ENCODE measurements around the gene C6orf47. TPM values are rescaled to one million over a fixed set of nuclear protein-coding genes. Genes with fewer than 3 reads are reported as not detected.

The C6orf47 gene
- total and polyA plus RNA-seq, 2 of the 13 experiments (the other 11 are each of a cell fraction or from before 2014, with no cell fraction given), result 1.7 to 18.1 TPM

- TF ChIP-seq CREB3 (CRISPR knock-in tag; IDR thresholded peaks at IDR 0.05) (no peak; the same call in 1 of the 2 replicates), SP5 (CRISPR knock-in tag; IDR thresholded peaks at IDR 0.05; ENCODE audit: borderline replicate concordance, low read depth) (0 out of 2 replicates have a peak, but pooled peaks have one; percentile 38), ZNF235 (CRISPR knock-in tag; IDR thresholded peaks at IDR 0.05; ENCODE audit: borderline replicate concordance) (0 out of 2 replicates have a peak, but pooled peaks have one; percentile 59), SKI (IDR thresholded peaks at IDR 0.05; ENCODE audit: partially characterized antibody) (peak; percentile 45), NAIF1 (CRISPR knock-in tag; IDR thresholded peaks at IDR 0.05; ENCODE audit: borderline replicate concordance) (no peak), ZFX (CRISPR knock-in tag; IDR thresholded peaks at IDR 0.05; ENCODE audit: low read depth) (peak; percentile 83), ETS1 (CRISPR knock-in tag; IDR thresholded peaks at IDR 0.05) (no peak; the same call in 1 of the 2 replicates), BCL3 (CRISPR knock-in tag; IDR thresholded peaks at IDR 0.05) (peak; percentile 53; the same call in 1 of the 2 replicates), KLF13 (CRISPR knock-in tag; IDR thresholded peaks at IDR 0.05) (no peak), MXD3 (CRISPR knock-in tag; IDR thresholded peaks at IDR 0.05) (peak; percentile 74), E2F2 (CRISPR knock-in tag; IDR thresholded peaks at IDR 0.05; ENCODE audit: borderline replicate concordance) (no peak), ZNF451 (CRISPR knock-in tag; IDR thresholded peaks at IDR 0.05) (no peak), FOXK2 (IDR thresholded peaks at IDR 0.05) (no peak), CHCHD3 (CRISPR knock-in tag; IDR thresholded peaks at IDR 0.05) (no peak), ZBTB38 (CRISPR knock-in tag; IDR thresholded peaks at IDR 0.05) (0 out of 2 replicates have a peak, but pooled peaks have one; percentile 64), ZSCAN20 (CRISPR knock-in tag; IDR thresholded peaks at IDR 0.05; ENCODE audit: borderline replicate concordance) (peak; percentile 44; the same call in 1 of the 2 replicates), CSRNP2 (CRISPR knock-in tag; conservative IDR thresholded peaks at IDR 0.05; ENCODE audit: low read depth) (no peak), THAP9 (CRISPR knock-in tag; IDR thresholded peaks at IDR 0.05; ENCODE audit: borderline replicate concordance) (peak; percentile 96), ZNF3 (CRISPR knock-in tag; IDR thresholded peaks at IDR 0.05) (no peak)
Measured at GRCh38 chr6:31620586-31621319, 39.8 kb downstream of the C6orf47 start, which contains the start of gene PRRC2A (continued).

All from HepG2 (cell line).